NOMO-1 treated with dmso at 0.1 percent for 144 hours (cell line): ENCODE measurements around the gene COL20A1.

Experiments used
- DNase-seq: peaks from one replicate; lab custom pipeline; 2025; ENCODE audit not compliant: unreplicated experiment; lab: John Stamatoyannopoulos, UW

Gene COL20A1

DNA sequence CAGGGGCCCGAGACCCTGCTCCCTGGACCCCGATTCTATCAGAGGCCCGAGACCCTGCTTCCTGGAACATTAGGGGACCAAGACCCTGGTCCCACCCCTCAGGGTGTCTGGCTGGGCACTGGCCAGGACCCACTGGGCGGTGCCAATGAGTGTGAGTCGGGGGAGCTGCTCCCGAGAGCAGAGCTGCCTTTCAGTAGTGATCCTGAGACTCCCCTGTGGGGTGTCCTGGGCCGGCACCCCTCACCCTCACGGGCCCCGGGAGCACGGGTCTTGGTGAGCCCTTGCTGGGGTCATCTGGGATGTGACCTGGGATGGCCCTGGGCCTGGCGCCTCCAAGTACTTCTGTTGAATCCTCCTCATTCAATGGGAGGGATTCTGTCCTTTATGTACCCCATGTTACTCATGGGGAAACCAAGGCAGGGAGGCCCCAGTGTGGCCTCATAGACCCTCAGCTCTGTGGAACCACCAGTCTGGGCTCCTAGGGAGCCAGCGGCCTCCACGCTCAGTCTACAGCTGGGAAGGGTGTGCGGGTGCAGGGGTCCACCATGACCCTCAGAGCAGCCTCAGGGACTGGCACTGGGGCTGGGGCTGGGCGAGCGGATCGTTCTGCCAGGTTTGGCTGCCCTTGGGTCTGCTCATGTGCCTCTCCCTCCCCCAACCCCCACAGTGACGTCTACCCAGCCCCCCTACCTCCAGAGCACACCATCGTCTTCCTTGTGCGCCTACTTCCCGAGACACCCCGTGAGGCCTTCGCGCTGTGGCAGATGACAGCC lies 25.6 kb downstream of the COL20A1 start:
- no peak for DNase-seq

DNA sequence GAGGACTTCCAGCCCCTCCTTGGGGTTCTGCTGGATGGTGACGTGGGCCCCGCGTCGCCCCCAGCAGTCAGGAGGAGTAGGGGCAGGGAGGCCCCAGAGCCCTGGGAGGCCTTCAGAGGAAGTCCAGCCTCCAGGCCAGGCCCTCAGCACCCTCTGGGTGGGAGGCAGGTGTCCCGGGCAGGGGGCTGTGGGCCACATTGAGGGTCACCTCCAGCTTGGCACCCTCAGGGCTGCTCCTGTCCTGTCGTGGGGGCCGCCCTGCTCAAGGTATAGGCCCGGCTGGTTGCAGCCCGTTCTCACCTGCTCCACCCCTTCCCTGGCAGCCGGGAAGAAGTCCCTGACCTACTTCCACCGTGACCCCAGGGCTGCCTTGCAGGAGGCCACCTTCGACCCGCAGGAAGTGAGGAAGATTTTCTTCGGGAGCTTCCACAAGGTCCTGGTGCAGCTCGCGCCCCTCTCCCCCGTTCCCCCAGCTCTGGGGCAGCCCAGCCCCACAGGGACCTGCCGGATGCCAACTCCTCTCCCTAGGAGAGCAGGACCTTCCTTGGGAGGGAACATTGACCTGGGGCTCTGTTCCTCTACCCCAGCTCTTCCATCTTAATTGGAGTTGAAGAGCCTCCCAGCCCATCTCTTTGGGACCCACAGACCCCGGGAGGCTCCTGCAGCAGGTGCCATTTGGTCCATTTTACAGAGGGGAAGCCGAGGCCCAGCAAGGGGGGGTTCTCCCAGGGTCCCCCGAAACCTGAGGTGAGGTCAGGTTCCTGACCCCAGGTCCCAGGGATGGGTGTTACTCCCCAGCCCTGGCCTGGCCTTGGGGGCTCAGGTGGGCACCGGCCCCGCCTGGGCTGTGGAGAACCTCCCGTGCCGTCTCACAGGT lies 26.4 kb downstream of the COL20A1 start:
- DNase-seq, result no peak

DNA sequence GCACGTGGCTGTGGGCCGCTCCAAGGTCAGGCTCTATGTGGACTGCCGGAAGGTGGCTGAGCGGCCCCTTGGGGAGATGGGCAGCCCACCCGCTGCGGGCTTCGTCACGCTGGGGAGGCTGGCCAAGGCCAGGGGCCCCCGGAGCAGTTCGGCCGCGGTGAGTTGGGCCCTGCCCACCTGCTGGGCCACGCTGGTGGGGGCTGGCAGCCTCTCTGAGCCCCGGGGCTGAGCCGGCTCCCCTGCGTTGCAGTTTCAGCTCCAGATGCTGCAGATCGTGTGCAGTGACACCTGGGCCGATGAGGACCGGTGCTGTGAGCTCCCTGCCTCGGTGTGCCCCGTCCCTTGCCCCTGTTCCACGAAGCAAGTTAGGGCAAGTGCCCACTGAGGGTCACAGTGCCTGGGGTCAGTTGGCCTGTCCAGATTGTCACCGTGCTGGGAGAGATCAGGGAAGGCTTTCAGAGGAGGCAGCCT lies 27.1 kb downstream of the COL20A1 start:
- no peak for DNase-seq

DNA sequence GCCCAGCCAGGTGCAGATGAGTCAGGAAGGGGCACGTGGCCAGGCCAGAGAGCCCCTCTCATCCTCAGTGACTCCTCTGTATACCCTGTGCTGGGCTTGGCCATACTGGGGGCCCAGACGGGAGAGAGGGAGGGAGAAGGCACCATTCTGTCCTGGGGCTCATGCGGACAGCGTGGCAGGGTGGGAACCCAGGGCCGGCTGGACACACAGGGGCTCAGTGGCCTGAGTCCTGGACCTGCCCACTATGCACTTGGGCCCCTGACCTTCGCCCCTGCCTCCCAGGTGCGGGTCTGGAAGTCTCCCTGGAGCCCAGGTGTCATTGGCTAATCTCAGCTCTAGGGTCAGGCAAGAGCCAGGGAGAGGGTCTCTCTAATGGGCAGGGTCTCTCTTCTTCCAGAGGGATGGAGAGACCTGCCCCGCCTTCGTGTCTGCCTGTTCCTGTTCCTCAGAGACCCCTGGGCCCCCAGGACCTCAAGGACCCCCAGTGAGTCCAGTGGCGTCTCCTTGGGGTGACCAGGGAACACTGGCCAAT lies 27.7 kb downstream of the COL20A1 start:
- no peak for DNase-seq

DNA sequence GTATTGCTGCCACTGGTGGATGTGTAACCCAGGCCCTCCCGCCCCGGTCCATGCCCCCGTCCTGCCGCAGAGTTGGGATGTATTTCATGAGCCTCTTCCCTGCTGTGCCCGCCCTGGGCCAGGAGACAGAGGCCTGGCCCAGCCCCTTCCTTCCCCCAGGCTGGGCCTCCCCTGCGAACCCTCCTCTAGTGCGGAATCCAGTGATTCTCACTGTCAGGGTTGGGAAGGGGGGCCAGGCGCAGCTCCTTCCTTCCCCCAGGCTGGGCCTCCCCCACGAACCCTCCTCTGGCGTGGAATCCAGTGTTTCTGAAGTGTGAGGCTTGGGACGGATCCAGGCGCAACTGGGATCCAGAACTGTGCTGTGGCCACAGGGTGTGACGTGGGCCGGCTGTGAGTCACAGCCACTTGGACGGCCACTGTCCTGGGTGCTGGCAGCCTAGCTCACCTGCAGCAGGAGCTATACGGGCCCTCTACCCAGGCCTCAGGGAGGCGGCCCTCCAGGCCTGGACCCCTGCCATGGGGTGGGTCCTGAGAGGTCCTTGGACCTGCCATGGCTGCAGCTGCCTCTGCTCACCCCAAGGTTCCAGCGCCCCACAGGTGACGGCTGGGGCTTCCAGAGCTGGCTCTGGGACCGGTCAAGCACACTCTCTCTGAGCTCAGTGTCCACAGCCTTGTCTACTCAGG lies 28.3 kb downstream of the COL20A1 start:
- no peak for DNase-seq

DNA sequence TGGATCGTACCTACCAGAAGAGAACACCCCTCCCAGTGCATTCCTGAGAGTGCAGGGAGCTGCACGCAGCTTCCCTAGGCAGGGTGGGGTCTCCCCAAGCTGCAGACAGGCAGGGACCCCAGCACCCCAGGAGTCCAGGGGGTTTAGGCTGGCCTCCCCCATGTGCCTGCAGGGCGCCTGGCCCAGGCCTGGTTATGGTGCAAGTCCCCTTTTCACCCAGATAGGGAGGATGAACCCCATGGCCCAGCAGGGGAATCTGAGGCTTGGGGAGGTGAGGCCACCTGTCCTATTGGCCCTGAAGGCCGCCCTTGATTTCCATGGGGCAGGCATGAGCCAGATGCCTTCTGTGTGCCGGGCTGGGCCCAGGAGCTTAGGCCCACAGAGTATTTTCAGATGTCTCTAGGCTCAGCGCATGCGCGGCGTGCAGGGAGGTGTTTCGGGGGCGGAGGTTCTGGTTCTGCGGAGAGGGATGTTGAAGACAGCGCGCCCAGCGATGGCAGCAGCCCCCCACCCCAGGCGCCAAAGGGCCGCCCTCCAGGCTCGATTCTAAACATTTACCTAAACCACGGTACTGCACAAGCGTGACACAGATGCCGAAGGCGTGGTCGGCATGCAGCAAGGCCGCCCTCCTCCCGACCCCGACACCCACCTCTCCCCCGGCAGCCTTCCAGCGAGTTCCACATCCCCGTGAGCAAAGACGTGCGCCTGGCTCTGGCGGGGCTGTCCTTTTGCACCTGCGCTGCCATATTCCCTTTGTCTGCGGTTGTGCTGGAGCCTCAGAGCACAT lies 29.4 kb downstream of the COL20A1 start:
- no peak for DNase-seq

DNA sequence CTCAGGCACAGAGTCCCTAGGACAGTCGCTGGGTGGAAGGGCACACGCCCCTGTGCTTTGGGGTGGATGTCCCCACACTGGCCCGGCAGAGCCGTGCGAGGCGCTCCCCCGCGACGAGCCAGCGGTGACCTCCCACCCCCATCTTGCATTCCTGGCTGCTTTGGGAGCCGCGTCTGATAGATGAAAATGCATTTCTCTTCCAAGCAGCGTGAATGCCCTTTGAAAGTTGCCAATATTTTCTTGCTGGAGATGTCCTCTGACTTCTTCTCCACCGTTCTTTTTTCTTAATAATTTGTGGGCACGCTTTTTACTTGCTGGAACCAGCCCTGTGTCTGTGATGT lies 29.9 kb downstream of the COL20A1 start:
- no peak for DNase-seq

DNA sequence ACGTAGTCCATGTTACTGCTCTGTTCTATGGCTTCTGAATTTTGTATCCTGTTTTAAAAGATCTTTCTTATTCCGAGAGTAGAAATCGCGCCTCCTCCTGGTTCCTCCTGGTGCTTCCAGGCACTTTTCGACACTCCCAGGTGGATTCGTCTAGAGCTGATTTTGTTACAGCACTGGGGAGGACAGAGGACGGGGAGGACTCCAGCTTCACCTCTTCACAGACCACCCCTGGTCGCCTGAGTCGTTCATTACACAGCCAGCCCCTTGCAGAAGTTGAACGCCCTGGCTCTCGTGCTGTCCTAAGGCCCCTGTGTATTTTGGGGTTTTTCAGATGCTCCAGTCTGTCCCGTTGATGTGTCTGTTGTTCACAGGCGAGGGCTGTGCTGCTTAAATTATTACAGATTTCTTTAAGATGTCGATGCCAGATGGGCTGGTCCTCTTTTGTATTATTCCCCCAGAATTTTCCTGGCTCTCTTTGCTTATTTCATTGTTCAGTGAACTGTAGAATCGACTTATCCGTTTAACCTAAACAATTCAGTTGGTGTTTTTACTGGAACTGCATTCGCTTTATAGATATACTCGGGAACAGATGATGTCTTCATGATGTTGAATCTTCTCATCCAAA lies 30.5 kb downstream of the COL20A1 start:
- no peak for DNase-seq

DNA sequence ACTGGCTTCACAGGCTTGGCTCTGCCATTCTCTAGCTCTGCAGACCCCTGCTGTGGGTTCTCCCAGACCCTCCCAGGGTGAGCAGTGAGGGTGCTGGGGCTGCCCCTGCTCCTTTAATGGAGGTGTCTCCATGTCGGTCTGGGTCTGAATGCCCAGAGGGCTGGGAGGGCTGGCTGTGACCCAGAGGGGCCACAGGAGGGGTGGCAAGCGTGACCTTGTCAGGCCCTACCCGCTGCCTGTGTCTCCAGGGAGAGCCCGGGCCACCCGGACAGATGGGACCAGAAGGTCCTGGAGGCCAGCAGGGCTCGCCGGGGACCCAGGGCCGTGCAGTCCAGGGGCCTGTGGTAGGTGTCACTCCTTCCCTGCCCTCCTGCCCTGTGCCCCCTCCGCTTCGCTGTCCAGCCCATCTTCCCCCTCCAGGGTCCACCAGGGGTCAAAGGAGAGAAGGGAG lies 32.1 kb downstream of the COL20A1 start:
- no peak for DNase-seq

DNA sequence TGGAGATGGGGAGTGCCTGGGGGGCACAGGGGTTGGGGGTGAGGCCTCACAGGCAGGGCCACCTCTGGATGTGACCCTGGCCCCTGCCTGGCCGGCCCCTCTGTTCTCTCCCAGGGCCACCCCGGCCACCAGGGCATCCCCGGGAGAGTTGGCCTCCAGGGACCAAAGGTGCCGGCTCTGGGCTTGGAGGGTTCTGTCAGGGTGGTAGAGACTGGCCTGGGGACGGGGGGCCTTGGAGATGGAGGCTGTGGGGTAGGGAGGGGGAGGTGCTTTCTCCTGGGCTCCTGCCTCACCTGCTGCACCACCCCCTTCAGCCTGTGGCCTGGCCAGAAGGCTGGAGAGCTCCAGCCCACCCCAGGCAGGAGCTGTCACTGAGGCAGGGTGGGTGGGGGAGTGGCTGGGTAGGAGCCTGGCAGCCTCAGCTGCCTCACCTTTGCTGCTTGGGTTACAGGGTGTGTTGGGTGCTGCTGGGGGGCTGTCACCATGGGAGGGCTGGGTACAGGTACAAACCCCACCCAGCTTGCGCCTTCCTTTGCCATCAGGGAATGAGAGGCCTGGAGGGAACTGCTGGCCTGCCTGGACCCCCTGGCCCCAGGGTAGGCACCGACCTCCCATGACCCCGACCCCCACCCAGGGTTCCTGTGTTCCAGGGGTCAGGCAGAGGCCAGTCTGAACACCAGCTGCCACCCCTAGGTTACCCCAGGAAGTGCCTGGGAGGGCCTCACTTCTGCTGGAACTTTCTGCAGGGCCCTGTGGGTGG lies 32.7 kb downstream of the COL20A1 start:
- DNase-seq, result no peak

DNA sequence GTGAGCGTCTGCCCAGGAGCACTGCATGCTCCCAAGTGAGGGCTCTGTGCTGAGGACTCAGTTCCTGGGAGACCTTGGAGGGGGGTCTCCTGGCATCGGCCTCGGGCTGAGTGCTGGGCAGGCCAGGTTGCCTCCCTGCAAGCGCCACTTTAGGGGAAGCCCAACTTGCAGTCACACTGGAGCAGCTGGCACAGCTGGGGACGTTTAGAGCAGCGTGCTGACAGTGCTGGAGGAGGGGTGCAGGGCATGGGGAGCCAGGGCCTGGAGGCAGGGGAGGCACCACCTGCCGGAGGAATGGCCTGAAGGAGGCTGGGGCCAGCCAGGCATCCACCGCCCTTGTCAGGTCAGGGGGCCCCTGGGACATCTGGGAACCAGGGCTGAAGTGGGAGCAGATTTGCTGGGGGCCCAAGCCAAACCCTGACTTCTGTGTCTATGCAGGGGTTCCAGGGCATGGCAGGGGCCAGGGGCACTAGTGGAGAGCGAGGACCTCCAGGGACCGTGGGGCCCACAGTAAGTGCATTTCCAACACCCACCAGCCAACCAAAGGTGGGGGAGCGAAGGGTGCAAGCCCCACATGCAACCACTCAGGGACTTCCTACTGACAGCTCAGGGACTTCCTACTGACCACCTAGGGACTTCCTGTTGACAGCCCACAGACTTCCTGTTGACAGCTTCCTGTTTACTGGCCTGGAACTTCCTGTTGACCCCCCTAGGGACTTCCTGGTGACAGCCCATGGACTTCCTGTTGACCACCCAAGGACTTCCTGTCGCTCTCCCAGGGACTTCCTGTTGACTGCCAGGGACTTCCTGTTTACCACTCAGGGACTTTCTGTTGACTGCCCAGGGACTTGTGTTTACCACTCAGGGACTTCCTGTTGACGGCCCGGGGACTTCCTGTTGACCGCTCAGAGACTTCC lies 33.6 kb downstream of the COL20A1 start:
- no peak for DNase-seq

DNA sequence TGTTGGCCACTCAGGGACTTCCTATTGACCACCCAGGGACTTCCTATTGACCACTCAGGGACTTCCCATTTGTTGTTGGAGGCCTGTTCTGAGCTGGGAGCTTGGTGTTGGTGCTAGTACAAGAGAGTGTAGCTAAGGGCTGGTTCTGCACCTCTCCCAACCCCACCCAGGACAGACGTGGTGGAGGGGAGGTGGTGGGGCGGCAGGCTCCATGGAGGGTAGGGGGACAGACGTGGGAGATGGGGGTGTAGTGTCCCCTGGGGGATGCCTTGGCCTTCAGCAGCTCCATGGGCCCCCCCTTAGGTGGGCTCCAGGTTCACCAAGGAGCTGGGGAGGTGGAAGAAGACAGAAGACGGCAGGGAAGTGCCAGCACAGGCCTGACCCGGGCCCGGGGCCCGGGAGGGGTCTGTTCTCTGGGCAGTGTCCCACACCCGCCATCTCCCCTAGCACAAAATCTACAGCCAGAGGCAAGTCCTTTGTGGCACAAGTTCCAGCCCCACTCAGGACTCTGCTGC lies 34.3 kb downstream of the COL20A1 start:
- DNase-seq, result no peak

DNA sequence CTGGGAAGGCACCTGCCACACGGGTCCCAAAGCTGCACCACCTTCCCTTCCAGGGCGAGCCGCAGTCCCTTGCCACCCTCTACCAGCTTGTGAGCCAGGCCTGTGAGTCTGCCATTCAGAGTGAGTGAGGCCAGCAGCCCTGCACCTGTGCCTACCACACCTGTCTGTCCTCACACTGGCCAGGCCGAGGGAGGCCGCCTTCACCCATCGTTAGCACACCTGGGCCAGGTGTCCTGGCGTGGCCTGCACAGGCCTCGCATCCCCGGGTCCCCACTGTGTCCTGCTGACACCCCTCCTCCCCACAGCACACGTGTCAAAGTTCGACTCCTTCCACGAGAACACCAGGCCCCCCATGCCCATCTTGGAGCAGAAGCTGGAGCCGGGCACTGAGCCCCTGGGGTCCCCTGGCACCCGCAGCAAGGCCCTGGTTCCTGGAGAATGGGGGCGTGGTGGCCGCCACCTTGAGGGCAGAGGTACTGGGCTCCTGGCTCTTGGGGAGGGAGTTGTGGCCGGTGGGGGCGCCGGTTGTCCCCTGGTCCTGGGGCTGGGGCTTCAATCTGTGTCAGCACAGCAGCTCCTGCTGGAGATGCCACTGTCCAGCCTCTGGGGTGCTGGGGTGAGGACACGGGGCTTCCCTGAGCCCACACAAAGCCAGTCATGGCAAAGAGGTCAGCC lies 35.2 kb downstream of the COL20A1 start:
- no peak for DNase-seq

DNA sequence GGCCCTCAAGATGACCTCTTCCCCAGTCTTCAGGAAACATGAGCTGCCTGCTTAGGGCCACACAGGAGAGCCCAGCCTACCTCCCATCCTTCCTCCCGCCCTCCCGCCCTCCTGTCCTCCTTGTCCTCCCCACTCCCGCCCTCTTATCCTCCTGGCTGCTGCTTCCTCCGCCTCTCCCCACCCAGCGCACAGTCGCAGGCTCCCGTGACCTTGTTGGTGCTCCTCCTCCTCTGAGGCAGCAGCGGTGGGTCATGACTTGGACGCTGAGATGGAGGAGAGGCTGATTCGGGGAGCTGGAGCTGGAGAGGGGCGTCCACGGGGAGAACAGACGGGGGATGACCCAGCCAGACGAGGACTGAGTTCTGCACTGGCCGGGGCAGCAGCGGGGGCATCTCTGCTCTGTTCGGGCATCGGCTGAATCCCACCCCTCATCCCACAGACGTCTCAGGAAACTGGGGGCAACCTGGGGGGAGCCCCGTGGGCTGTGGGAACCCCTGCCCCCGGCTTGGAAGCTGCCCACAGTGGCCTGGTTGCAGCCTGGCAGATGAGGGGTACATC lies 35.8 kb downstream of the COL20A1 start:
- no peak for DNase-seq

DNA sequence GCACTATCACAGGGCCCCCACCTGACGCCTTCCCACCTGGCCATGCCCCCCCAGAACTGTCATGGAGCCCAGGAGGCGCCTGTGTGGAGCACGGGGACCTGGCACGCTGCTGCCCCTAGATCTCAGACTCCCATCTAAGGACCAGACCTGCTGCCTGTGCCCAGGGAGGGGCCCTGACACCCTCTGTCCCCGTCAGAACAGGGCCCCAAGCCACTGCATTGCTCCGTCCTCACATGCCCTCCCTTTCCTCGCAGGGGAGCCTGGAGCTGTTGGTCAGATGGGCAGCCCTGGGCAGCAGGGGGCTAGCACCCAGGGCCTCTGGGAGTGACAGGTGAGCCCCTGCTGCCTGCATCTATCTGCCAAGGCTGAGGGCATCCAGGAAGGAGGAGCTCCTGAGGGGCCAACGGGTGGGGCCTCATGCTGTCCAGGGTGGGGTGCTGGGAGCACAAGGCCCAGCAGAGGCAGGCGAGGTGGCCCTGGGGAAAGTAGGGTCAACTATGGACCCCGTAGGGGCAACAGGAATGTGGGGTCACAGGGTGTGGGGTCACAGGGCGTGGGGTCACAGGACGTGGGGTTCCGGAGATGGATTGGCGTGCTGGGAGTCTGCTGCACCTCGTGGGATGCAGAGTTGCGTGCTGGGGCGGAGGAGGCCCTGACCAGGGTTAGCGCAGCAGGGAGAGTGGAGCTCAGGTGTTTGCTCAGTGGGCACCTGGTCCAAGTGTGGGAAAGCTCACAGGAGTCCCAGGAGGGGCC lies 36.5 kb downstream of the COL20A1 start:
- no peak for DNase-seq

DNA sequence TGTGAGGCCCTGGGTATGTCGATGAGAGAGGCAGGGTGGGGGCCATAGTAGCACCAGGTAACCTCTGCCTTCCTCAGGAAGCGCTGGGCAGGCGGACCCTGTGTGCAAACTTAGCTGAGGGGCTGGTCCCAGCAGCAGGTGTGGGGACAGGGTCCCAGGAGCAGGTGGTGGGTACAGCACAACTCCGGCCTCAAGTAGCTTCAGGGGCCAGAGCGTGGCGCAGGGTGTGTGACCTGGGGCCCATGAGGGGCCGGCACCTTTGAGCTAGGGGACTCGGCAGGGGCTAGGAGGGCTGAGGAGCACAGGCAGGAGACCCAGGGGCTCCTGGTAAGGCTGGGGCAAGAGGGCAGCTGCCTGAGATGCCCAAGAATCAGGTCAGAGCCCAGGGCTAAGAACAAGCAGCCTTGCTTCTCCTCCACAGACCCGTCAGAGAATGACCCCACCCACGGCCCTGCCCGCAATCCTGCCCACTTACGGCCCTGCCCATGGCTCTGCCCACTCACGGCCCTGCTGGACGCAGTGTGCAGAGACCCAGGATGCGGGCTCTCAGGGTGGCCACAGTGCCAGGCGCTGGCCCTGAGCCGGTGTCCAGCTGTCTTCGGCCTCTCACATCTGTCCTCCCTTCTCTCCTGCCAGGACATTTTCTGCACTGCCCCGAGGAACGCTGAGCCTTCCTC lies 37.2 kb downstream of the COL20A1 start:
- DNase-seq, result no peak
